HG03469 (cell line): ENCODE measurements around the gene MAGI1.

ENCODE experiments used
- ATAC-seq: cut with Tn5 transposase; IDR thresholded peaks from one replicate; pipeline ENCODE4 v1.9.1; 2021; ENCODE audit warnings: mild to moderate bottlenecking, moderate library complexity, moderate number of reproducible peaks; ENCODE audit not compliant: unreplicated experiment

The MAGI1 gene

DNA sequence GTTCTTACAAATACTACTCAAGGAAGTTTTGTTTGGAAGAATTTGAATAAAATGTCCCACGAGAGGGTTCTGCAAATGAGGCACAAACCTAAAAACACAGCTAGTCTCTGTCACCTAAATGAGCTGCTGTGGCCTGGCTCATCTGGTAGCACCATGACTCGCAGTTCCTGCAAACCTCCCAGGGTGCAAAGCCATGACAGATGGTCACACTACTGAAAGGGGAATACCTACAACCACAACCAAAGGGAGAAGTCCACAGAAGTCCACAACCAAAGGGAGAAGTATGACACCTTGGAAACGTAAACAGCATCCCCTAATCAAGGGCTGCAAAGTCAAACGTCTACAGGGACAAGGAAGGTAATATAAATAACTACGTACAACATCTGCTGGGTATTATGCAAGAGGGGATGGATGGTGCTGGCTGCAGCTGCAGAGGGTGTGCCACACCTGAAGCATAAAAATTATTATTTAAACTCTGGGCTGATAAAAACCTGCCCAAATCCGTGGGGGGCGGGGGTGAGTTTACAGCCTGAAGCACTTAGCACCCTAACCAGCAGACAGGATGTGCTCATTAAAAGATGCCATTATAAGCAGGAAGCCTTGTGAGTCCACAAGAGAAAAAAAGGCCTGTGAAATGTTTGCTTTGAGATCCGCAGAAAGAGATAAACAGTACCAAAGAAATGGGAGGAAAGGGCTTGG lies 184.0 kb downstream of the MAGI1 start:
- no peak for ATAC-seq

DNA sequence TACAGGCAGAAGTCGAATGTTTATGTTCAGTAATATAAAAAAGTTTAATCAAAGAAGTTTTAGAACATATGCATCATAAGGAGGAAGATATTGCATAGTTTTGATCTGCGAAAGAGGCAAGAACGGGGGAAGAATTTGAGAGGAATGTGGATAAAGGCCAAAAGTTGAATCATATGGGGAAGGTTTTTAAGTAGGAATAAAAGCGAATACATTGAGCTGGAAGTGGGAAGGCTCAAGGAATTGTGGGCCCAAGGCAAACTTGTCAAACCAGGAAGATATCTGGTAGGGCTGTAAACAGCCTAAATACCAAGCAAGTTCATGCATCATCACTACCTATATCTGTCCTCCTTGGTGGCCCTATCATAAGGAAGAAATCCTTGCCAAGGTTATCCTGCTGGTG lies 186.9 kb downstream of the MAGI1 start:
- no peak for ATAC-seq

GRCh38 chr3:65850261-65850660 lies 188.5 kb downstream of the MAGI1 start:
- ATAC-seq, result no peak

DNA sequence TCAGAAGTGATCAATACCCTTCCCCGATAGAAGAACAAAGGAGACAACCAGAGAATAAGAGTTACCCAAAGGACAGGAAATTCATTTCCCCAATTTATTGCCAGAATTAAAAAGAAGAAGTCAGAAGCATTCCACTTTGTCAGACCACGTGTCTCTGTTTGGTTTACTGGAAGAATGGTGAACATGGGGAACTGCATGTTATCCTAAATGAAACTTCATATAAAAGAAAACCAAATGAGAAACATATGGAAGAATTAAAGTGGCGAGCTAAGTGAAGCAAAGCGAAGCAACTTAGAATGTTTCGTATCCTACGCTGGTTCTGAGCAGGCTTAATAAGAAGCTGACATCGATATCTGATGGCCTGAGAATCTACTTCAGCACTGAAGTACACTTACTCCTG lies 190.7 kb downstream of the MAGI1 start:
- no peak for ATAC-seq

- ATAC-seq, result no peak
Measured at GRCh38 chr3:65846936-65847335, 191.8 kb downstream of the MAGI1 start.

DNA sequence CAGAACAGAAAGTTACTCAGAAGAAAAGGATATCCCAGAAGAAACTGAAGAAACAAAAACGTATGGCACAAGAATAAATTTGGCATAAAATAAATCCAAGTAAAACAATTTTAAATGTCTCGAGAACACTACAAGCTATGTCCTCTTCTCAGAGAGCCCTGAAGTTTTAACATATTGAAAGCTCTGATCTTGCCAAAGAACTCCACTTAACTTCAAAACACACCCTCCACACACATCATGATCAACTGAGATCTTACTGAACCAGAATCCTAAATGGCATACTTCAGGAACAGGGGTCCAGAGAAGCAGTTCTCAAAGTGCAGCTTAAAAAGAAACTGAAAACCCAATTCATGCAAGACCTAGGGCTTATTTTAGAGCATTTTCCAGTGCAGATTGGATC lies 194.3 kb downstream of the MAGI1 start:
- ATAC-seq, result no peak

DNA sequence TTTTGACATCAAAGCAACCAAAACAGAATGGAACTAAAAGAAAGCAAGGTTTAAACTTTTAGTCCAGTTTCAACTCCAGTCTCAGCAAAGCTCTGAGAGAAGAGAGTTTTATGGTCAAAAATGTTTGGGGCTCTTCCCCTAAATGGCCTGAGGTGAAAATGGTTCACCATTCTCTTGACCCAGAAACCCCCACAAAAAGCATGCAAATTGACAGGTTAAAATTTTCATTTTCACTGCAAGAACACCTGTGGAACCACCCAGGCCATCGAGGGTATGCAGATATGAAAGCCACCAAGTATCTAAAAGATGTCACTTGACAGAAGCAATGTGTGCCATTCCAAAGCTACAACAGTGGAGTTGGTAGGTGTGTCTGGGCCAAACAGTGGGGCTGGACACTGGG lies 195.0 kb downstream of the MAGI1 start:
- no peak for ATAC-seq

DNA sequence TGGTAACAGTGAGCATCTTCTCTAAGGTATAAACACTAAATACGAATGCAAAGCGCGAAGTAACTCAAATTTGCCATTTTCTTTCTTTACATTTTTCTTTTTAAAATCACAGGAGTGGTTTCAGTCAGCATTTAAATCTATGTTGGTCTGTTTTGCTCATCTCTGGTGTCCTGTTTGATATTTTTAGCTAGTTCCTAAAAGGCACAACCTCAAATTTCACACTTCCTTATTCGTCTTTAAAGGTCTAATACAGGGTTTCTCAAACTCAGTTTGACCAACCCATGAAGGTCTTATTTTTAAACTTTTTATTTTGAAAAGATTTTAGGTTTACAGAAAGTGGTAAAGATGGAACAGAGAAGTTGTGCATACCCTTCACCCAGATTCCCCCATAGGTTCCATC lies 201.1 kb downstream of the MAGI1 start:
- no peak for ATAC-seq

DNA sequence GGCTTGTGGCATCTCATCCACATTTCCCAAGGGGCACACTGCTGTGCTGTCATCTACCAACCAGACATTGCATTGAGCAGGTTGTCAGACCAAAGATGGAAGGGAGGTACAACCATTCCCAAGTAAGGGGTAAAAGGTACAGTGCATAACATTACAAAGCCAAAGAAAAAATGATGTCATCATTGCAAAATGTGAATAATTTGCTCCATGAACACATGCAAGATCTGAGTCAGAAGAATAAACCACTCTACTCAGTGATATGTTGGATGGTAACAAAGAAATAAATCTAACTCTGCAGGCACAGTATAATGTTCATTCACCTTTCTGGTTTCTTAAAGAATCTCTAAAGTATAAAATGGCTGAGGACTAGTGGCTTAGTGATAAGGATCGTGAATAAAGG lies 202.7 kb downstream of the MAGI1 start:
- no peak for ATAC-seq

DNA sequence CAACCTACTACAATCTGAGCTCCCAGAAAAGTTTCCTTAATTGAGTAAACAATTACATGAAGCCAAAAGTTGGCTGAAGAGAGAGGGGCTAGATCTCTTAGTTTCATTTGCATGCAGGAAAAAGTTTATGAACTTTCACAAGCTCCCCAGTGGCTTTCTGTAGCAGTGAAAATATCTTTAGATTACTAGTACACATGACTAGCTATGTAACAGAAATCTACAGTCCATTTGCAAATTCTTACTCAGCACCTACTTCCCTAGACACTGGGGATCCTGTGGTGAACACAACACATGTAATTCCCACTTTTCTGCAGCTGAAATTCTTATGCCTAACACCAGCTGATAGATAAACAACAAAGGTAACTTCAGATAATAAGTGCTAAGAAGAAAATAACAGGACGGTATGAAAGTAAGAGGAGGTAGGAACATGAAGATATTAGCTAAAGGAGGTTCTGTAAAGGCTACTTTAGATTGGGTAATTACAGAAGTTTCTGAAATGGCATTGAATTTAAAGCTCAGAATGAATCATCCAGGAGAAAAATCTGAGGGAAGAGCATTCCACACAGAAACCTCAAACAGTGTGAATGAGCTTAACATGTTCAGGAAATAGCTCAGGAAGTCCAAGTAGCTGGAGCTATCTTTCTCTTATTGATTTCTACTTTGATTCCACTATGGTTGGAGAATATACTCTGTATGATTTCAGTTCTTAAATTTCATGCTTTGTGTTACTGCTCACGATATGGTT lies 204.8 kb downstream of the MAGI1 start:
- no peak for ATAC-seq

- no peak for ATAC-seq
Measured at GRCh38 chr3:65831733-65832425, 206.8 kb downstream of the MAGI1 start.

- ATAC-seq, result no peak
Measured at GRCh38 chr3:65830948-65831732, 207.6 kb downstream of the MAGI1 start.

GRCh38 chr3:65829228-65829627 lies 209.5 kb downstream of the MAGI1 start:
- ATAC-seq, result no peak

DNA sequence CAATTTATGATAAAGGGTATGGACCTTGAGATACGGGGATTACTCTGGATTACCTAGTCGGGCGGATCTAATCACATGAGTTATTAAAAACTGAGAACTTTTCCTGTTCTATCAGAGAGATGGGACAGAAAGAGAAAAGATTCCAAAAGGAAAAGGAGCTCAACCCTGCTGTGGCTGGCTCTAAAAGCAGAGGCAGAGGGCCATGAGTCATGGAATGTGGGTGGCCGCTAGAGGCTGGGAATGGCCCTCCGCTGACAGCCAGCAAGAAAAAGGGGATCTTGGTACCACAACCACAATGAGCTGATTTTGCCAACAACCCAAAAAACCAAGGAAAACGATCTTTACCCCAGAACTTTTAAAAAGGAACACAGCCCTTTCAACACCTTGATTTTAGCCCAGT lies 210.0 kb downstream of the MAGI1 start:
- ATAC-seq, result no peak

DNA sequence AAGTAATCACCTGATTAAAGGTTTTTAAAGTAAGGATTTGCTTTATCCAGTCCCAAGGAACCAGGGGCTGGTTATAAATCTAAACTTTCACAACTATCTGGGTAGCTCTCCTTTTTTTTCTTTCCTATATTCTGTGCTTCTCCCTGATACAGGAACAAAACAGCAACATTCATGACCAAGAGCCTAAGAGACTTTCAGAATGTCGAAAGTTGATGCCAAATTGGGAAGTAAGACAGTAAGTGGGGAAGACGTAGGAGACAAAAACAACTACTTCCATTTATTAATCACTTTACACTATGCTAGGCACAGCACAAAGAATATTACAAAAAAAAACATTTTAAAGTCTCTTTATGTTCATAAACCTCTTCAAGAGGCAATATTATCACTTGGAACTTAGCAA lies 211.6 kb downstream of the MAGI1 start:
- no peak for ATAC-seq

GRCh38 chr3:65824166-65824565 lies 214.6 kb downstream of the MAGI1 start:
- no peak for ATAC-seq

GRCh38 chr3:65820600-65820999 lies 218.1 kb downstream of the MAGI1 start:
- no peak for ATAC-seq

GRCh38 chr3:65819896-65820295 lies 218.8 kb downstream of the MAGI1 start:
- ATAC-seq, result no peak

DNA sequence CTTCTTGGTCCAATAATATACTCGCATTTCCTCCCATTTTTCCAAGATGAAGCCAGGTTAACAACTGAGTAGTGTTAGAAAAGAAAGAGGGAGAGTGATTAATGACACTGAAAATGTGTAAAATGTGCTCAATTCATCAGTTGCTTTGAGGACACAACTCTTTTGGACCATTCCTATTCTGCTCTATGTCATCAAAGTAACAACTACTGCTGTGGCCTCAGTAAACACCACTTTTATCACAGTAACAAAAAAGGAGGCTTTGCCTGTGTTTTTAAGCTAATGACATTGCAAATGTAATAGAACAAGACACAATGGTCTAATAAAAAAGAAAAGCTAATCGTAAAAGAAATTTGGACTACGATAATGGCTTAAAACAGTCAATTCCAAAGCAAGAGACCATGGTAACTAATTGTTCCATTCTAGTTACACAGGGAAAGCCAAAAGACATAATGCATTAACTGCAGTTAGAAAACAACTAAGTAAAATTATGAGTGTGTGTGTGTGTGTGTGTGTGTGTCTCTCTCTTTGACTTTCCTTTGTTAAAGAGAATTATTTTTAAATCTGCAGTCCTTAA lies 221.1 kb downstream of the MAGI1 start:
- ATAC-seq, result no peak

GRCh38 chr3:65816208-65816607 lies 222.5 kb downstream of the MAGI1 start:
- no peak for ATAC-seq
